Hepatocyte (in vitro differentiated cells): ENCODE data around the gene STAP2.

Source experiments
- CTCF ChIP-seq: fragments of 200-600 bp; sonication (generic); IDR thresholded peaks from 2 replicates; pipeline ENCODE4 v1.5.1; 2016; ENCODE audit warnings: antibody characterized with exemption, mild to moderate bottlenecking; ENCODE audit not compliant: poor library complexity
- EZH2phosphoT487 ChIP-seq: fragments of 200-600 bp; sonication (generic); IDR thresholded peaks from one replicate; pipeline ENCODE4 v1.6.1; 2018; ENCODE audit warnings: antibody characterized with exemption, mild to moderate bottlenecking, low read depth, moderate library complexity; ENCODE audit not compliant: unreplicated experiment, severe bottlenecking

DNA sequence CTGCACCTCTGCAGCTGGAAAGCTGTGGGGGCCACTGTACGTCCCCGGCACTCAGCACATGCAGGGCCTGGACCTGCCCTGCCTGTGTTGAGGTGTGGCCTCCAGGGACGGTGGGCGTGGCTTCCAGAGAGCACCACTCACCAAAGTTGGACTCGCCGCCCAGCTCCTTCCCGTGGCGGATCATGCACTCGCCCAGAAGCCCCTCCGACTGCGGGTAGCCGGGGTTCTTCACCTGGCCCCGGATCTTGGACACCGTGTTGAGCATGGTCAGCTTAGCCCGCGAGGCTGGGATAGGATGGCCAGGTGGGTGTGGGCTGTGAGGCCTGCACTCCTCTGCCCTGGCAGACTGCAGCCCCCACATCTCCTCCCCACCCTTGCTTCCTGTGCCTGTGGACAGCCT, 26.7 kb upstream of the STAP2 start:
- TF ChIP-seq CTCF (no peak), EZH2phosphoT487 (no peak)
